ENCODE data around the gene GOLGA6A. TPM values are rescaled to one million over a fixed set of nuclear protein-coding genes. Genes with fewer than 3 reads are reported as not detected.
"Not testable (repeated sequence)": the region's sequence is repeated elsewhere in the genome, so short reads cannot be mapped to it uniquely, and the experiment has no call there.

Gene GOLGA6A
- total RNA-seq, 1 donor from 2014 or later = not detected

DNA sequence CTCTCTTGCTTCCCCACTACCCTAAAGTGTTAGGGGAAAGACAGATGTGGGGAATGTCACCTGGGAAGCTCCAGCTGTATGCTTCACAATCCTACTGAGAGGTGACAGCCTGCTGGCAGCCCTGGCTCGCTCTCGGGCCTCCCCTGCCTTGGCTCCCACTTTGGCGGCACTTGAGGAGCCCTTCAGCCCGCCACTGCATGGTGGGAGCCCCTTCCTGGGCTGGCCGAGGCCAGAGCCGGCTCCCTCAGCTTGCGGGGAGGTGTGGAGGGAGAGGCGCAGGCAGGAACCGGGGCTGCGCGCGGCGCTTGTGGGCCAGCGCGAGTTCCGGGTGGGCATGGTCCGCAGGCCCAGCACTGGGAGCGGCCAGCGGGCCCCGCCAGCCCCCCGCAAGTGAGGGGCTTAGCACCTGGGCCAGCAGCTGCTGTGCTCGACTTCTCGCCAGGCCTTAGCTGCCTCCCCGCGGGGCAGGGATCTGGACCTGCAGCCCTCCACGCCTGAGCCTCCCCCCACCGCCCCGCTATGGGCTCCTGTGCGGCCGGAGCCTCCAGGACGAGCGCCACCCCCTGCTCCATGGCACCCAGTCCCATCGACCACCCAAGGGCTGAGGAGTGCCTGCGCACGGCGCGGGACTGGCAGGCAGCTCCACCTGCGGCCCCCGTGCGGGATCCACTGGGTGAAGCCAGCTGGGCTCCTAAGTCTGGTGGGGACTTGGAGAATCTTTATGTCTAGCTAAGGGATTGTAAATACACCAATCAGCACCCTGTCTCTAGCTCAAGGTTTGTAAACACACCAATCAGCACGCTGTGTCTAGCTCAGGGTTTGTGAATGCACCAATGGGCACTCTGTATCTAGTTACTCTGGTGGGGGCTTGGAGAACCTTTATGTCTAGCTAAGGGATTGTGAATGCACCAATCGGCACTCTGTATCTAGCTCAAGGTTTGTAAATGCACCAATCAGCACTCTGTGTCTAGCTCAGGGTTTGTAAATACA is 29.8 kb downstream of the GOLGA6A start:
- DNase-seq (ENCODE audit: low spot score) = not testable (repeated sequence)

DNA sequence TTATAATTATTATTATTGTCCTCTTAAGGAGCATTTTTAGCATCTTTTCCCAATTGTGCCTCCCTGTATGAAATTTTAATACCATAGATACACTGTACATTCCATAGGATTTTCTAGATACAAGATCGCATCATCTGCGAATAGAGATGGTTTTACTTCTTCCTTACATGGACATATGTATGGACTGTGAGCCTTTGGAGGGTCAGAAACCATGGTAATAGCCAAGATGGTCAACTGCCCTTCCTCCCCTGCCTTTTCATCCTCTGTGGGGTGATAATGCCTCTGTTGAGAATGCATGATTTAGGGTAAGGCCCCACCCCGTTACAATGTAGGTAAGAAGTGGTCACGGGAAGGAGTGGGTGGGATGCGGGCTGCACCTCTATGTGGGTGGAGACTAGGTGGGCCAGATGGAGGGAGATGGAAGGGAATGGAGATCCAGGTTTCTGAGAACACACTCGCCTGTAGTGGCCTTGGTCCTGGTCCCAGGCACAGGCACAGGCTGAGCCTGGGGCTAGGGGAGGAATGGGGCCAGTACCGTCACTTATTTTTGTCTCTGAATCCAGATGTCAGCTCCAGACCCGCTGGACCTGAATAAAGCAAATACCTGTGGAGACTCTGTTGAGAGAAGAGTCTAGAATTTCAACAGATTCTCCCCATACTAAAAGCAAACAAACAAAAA is 31.7 kb downstream of the GOLGA6A start:
- DNase-seq (ENCODE audit: low spot score) = no peak

DNA sequence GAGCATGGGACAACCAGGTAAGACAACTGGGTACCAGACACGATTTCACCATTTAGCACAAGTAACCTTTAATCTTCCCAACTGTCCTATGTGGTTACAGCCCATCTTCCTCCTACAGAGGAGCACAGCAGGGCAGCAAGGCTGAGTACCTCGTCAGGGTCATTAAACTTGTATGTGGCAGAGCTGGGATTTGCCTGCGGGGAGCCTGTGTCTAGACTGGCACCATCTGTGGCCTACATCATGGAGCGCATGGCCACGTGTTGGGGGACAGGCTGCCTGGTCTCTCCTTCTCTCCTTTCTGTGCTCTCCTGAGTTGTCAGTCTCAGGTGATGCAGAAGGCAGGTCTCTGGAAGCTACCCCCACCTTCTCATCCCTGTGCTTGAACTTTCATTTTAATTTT is 32.2 kb downstream of the GOLGA6A start:
- DNase-seq (ENCODE audit: low spot score) = no peak

DNA sequence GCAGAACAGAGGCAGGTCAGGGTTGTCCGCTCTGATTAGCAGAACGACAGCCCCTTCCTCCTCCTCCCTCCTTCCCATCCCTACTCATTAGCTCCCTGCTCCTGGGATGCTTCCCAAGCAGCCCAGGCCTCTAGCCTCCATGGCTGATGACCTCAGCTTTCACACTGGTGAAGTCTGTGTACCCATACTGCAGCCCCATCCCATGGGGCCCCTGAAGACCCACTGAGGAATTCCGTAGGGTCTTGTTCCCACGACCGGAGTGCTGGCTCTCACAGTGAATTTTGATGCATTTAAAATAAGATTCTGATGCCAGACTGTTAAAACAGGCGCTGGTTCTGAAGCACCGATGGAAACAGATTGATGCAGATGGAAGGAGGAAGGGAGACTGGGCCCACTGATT is 36.1 kb downstream of the GOLGA6A start:
- no peak for DNase-seq (ENCODE audit: low spot score)

DNA sequence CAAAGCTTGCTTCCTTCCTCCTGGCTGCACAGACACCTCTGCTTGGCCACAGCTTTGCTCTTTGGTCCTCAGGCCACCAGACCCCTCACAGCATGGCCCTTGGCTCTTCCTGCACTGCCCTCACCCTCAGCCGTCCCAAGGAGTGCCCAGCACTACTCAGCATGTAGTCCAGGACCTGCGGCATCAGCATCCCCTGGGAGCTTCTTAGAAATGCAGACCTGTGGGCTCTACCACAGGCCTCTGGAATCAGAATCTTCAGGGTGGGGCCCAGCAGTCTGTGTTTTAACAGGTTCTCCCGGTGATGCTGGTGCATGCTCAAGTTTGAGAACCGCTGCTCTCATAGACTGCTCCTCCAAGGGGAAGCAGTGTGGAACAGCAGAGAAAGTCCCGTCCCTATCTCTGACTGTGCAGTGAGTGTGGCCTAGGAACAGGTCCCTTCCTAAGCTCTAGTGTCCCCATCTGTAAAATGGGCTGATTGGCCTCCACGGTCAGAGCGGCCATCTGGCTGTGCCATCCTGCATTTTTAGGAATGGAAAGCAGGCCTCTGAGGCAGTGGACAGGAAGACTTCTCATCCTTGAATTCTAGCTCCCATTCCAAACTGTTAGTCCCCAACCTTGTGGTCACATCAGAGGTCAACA is 36.6 kb downstream of the GOLGA6A start:
- DNase-seq (ENCODE audit: low spot score) = no peak

DNA sequence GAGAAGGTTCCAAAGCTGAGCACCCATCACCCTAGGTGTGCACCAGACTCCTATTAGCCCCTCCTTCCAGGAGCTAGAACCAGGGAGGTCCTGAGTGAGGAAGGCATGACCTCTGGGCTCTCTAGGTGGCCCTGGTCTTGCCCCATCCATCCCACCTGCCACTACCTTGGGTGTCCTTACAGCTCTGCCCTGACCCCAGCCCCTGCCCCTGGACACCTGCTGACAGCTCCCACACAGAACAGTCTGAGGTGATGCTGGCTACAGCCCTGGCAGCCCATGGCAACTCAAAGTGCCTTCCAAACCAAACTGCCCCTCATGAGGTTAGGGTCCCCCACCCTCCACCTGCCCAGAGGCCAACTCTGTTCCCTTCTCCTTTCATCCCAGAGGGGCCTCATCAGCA is 37.2 kb downstream of the GOLGA6A start:
- no peak for DNase-seq (ENCODE audit: low spot score)

DNA sequence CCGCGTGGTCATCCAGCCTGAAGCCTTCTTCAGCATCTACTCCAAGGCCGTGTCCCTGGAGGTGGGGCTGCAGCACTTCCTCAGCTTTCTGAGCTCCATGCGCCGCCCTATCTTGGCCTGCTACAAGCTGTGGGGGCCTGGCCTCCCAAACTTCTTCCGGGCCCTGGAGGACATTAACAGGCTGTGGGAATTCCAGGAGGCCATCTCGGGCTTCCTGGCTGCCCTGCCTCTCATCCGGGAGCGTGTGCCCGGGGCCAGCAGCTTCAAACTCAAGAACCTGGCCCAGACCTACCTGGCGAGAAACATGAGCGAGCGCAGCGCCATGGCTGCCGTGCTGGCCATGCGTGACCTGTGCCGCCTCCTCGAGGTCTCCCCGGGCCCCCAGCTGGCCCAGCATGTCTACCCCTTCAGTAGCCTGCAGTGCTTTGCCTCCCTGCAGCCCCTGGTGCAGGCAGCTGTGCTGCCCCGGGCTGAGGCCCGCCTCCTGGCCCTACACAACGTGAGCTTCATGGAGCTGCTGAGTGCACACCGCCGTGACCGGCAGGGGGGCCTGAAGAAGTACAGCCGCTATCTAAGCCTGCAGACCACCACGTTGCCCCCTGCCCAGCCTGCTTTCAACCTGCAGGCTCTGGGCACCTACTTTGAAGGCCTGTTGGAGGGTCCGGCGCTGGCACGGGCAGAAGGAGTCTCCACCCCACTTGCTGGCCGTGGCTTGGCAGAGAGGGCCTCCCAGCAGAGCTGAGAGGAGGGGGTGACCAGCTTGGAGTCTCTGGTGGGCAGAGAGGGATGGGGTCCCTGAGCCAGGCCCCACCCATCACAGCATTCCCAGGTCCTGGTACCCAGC is 37.9 kb downstream of the GOLGA6A start:
- no peak for DNase-seq (ENCODE audit: low spot score)

DNA sequence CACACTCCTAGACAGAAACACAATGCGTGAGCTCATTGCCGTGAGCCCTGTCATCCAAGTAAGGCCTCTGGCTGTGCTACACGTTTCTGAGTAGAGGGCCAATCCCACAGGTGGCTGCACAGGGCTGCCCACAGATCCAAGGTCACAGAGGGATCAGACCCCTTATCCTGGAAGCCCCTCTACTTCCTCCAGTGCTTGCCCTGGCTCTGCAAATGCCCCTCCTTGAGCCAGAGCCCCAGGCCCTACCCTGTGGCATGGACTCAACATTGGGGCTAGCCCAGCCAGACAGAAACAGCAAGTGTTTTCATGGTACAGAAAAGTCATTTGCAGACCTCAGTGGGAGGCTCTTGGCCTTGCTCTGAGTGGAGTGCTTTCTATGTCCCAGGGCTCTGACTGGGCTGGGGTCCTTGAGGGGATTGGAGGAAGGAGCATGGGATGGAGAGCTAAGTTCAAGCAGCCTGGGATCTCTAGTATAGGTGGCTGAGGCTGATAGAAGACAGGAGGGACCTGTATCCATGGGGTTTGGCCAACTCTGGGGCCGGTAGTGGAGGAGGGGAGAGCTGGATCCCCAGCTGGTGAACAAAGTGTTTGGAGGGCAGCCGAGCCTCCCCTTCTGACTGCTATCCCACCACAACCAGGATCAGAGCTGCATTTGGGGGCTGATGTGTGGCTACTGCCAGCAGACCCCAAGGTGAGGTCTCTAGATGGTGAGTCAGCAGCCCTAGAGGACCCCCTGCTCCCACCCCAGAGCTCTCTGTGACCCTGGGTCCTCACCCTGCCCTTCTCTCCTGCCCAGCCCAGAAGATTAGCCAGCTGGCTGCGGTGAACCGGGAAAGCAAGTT is 38.7 kb downstream of the GOLGA6A start:
- DNase-seq (ENCODE audit: low spot score) = no peak

DNA sequence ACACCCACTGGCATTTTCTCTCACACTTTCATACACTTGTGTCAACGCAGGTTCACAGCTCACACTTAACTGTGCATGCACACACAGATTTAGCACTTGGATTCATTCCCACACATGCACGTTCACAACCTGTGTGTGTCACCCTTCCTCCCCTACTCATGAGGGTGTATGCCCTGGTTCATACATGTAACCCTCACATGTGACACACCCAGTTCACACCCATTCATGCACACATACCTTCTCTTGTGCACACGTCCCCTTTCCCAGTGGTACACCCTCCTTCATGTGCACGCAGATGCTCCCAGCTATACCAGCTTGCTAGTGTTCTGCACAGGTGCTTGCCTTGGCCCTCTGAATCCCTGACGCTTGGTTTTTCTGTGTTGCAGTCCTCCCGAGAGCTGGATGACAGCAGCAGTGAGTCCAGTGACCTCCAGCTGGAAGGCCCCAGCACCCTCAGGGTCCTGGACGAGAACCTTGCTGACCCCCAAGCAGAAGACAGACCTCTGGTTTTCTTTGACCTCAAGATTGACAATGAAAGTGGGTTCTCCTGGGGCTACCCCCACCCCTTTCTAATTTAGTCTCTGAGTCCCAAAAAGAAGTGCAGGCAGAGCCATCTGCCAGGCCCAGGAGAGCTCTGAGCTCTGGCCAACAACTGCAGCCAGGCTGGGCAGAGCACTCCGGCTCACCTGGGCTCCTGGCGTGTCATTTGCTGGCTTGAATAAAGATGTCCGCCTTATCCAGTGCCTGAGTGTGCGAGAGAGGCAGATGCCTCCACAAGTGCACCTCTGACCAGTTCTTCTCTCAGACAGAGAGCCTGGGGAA is 39.5 kb downstream of the GOLGA6A start:
- no peak for DNase-seq (ENCODE audit: low spot score)

DNA sequence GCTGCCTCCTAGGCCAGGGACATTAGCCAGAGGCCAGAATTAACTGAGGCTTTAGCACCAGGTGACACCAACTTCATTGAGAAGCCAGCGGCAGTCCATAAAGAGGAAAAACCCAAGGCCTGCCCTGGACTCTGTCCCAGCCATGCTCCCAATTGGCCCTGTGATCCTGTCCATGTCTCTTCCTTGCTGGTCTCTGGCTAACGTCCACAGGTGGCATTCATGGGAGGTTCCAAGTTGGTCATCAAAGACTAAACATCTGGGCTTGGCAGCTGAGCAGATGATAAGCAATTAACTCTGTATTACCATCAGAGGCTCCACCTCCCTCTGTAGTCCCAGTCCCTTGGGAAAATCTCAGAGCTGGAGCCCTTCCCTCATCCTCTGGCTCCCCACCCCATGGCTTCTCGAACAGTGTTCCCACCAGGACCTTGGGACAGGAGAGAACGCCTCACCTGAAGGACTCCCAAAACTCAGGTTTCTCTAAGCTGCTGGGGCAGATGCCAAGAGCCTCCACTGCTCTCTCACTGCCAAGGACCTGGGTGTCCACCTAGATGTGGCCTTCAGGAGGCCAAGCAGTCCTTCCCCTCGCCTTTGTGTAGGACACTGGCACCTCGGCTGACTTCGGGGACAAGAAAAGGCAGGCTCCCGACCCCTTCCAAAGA is 40.4 kb downstream of the GOLGA6A start:
- no peak for DNase-seq (ENCODE audit: low spot score)

DNA sequence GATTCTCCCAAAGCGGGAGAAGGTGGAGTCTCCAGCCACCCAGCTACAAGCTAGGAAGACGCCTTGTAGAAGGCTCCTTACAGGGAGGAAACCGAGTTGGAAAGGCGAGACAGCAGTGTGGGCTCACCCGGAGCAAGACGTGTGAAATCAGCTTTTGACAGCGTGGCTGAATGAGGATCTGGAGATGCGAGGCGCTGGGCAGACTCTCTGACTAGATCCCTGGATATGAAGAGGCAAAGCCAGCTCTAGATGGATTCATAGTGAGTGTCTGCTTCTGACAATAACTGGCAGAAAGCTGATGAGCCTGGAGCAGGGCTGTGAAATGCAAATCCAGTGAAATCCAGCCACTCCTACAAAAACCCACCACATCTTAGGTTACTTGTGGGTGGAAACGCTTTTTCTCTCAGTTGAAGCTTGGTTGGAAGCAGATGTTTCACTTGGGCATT is 41.0 kb downstream of the GOLGA6A start:
- DNase-seq (ENCODE audit: low spot score) = no peak

DNA sequence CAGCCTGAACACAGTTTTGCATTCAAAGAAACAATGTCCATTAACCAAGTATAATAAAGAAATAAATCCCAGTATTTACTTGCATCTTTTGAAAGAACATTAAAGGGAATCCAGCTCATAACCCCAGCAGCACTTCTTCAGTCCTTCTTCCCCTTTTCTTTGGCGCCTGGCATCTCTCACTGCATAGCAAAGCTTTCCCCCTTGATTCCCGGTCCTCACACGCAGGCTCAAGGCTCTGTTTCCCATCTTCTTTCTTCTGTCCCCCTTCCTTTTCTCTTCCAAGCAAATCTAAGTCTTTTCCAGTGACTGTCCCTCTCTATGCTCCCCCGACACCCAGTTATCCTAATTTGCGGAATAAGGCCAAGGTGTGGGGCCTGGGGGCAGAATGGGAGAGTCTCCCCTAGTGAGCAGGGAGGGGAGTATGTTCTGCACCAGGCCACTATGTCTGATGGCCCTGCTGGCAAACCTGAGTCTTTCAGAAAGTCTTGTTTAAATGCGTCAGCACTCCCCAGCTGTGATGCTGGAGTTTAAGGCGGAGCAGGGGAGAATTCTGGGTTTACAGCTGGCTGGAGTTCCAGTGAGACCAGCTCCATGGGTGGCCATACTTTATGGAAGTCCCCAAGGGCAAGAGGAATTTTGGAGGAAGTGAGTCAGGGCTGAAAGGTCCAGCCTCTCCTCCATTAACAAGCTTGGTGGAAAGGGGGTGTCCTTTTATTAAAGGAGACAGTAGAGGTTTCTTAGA is 42.1 kb downstream of the GOLGA6A start:
- DNase-seq (ENCODE audit: low spot score) = peak; percentile 64

DNA sequence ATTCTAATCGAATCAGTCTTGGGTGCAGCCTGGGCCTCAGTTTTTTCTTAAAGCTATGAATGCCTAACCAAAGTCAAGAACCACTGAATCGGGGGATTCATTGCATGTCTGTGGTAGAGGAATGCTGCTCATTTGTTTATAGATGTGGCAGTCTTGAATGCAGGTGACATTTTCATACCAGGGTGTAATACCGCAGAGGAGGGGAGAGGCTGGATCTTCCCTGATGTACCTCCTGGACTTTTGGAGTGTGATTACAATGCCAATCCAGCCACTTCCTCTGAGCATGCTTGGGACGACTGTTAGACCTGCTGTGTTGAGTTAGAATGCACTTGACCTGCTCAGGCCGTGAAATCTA is 42.7 kb downstream of the GOLGA6A start:
- no peak for DNase-seq (ENCODE audit: low spot score)

DNA sequence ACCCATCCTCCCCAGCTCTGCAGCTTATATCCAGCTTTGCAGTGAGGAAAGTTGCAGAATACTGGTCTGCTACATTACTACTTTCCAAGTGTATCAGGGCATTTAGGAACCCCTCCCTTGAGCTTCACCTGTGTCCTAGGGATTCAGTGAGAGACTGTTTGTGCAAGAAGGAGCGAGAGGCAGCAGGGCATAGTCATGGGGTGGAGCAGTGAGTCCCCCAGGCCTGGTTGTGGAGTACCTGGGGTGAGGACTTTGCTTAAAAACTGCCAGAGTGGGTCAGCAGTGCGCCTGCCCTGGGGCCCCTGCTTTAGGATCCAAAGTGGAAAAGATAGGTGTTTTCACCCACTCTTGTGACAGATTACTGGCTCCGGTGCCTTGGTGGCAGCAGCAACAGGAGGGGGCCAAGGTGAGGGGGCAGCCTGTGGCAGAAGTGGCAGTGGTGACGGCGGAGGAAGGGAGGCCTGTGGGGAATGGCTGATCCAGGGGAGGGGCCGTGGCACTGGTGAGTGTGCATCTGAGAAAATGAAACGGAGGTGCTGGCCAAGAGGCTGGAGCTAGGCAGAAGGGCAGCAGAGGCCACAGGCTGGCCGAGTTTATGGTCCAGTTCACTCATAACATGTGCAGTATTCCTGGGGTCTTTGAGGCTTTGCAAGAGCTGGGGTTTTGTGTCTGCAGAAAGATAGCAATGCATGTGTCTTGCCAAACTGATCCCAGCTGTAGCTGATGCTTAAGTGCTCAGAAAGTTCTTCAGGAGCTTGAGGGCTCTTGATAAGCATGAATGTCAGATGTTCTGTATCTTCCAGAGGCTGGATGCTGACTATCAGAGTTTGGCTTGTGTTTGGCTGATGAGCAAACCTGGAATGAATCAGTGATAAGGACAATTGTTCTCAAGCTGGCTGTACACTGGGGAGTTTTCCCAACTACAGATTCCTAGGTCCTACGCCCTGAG is 43.4 kb downstream of the GOLGA6A start:
- no peak for DNase-seq (ENCODE audit: low spot score)

DNA sequence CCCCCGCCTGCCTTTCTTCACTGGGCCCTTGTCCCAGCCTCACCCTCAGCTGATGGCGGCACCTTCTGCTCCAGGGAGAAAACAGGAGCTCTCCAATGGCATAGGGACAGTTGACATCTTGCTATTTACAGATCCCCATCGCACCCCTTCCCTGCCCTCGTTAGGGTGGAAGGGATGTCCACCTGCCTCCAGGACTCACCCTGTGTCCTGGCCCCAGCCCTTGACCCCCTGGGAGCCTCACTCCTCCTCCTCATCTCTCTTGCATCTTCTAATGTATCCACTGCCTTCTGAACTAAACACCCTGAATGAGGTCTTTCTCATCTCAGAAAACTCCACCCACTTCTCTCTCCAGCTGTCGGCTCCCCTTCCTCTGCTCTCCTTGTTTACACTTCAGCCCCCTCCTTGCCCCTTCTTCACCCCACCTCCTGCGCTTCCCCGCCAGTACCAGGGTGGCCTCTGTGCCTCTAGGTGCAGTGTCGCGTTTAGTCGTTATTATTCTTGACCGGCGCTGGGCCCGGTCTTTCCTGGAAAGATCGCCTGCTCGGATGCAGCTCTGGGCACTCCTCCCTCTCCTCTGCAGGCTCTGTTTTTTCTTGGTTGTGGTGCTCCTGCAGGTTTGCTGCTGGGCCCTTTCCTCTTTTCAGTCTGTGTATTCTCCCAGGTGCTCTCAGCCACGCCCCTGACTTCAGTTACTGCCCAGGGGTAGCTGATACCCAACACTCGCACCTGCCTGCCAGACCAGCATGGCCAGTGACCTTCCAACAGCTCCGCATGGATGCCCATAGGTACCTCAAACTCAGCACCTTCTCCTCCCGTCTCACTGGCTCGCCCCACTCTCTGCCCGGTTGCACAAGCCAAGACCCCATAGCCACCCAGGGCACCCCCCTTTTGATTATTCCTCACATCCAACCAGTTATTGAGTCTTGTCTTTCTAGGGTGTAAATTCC is 44.9 kb downstream of the GOLGA6A start:
- no peak for DNase-seq (ENCODE audit: low spot score)
